ENCODE measurements around the gene RBM47. TPM values are rescaled to one million over a fixed set of nuclear protein-coding genes. Genes with fewer than 3 reads are reported as not detected.

The RBM47 gene
- total RNA-seq, 2 experiments from 2014 or later: 0.27 to 0.92 TPM

DNA sequence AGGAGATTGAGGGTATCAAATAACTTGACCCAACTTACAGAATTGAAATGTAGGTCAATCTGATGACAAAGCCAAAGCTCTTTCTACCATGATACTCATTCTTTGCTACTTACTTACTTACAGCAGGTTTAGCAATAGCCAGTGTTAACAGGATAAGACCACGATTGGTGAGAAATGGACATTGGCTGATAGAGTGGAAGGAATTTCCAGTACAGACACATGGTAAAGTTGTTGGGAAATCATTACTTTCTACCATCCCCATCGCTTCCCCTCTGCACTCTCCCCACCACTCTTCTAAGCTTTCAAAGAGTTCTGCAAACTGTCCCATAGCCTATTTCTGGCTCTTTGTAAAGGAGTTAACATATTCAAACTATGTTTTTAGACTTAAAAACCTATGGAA is 174.8 kb downstream of the RBM47 start:
- H3K27me3 Mint-ChIP-seq: no peaks in the 10 kb centered on the region
- H3K4me1 Mint-ChIP-seq (ENCODE audit: low read depth): peaks cover 15% of the 10 kb centered on the region
- no peaks in the 10 kb centered on the region for H3K9me3 Mint-ChIP-seq
- intact Hi-C loops (cut with DNase I, micrococcal nuclease): no loop called here
- H3K27ac ChIP-seq (ENCODE audit: low read depth in 1 of 2, low read length in 2 of 2): no peak overlapping the region
- CTCF ChIA-PET: interaction anchor here (1.4 kb wide), 1 partner anchor 10 kb away, joined by 3 read pairs; no protein-coding TSS in a partner anchor
- H3K4me3 ChIP-seq (ENCODE audit: low read length): no peak overlapping the region
- no peaks in the 10 kb centered on the region for H3K27me3 ChIP-seq (ENCODE audit: control insufficient read depth in 1 of 2, insufficient read depth in 2 of 2, low read length in 2 of 2)
- peaks cover 3% of the 10 kb centered on the region for H3K4me1 ChIP-seq (ENCODE audit: insufficient read depth, low read length)
- no peak overlapping the region for H3K27ac Mint-ChIP-seq
- no peaks in the 10 kb centered on the region for H3K36me3 Mint-ChIP-seq (ENCODE audit: low read depth)
- TF ChIP-seq, protein P1, sequence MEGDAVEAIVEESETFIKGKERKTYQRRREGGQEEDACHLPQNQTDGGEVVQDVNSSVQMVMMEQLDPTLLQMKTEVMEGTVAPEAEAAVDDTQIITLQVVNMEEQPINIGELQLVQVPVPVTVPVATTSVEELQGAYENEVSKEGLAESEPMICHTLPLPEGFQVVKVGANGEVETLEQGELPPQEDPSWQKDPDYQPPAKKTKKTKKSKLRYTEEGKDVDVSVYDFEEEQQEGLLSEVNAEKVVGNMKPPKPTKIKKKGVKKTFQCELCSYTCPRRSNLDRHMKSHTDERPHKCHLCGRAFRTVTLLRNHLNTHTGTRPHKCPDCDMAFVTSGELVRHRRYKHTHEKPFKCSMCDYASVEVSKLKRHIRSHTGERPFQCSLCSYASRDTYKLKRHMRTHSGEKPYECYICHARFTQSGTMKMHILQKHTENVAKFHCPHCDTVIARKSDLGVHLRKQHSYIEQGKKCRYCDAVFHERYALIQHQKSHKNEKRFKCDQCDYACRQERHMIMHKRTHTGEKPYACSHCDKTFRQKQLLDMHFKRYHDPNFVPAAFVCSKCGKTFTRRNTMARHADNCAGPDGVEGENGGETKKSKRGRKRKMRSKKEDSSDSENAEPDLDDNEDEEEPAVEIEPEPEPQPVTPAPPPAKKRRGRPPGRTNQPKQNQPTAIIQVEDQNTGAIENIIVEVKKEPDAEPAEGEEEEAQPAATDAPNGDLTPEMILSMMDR (IDR thresholded peaks at IDR 0.05): no peak
- POLR2A ChIA-PET: no interaction called here
- ATAC-seq (ENCODE audit: poor library complexity): no peak
- DNase-seq: no peak
- H3K4me3 Mint-ChIP-seq: no peak overlapping the region
- no peaks in the 10 kb centered on the region for H3K9me3 ChIP-seq (ENCODE audit: control insufficient read depth in 1 of 2, insufficient read depth in 1 of 2, low read length in 2 of 2)
- no peaks in the 10 kb centered on the region for H3K36me3 ChIP-seq (ENCODE audit: insufficient read depth, low read length)

DNA sequence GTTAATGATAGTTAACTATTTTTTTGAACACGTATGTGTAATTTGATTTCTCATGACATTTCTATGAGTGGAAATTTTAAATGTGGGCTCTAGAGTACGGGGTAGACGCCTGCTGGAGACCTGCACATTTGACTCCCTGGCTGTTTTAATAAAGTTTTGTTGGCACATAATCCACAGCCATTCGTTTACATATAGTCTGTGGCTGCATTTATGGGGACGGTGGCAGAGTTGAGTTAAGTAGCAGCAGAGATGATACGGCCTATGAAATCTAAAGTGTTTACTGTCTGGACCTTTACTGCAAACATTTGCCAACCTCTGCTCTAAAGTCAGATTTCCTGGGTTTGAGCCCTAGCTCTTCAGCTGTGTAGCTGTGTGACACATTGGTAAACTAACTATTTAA is 175.8 kb downstream of the RBM47 start:
- no peaks in the 10 kb centered on the region for H3K27me3 ChIP-seq (ENCODE audit: control insufficient read depth in 1 of 2, insufficient read depth in 2 of 2, low read length in 2 of 2)
- peaks cover 3% of the 10 kb centered on the region for H3K4me1 ChIP-seq (ENCODE audit: insufficient read depth, low read length)
- H3K27ac ChIP-seq (ENCODE audit: low read depth in 1 of 2, low read length in 2 of 2): no peak overlapping the region
- Mint-ChIP-seq H3K4me1 (ENCODE audit: low read depth) (peaks cover 15% of the 10 kb centered on the region), H3K27ac (no peak overlapping the region), H3K9me3 (no peaks in the 10 kb centered on the region), H3K27me3 (no peaks in the 10 kb centered on the region), H3K36me3 (ENCODE audit: low read depth) (no peaks in the 10 kb centered on the region), H3K4me3 (no peak overlapping the region)
- no peaks in the 10 kb centered on the region for H3K36me3 ChIP-seq (ENCODE audit: insufficient read depth, low read length)
- ChIA-PET POLR2A (no interaction called here), CTCF (no interaction called here)
- no peak overlapping the region for H3K4me3 ChIP-seq (ENCODE audit: low read length)
- no peak for ATAC-seq (ENCODE audit: poor library complexity)
- H3K9me3 ChIP-seq (ENCODE audit: control insufficient read depth in 1 of 2, insufficient read depth in 1 of 2, low read length in 2 of 2): no peaks in the 10 kb centered on the region
- TF ChIP-seq, protein P1 (IDR thresholded peaks at IDR 0.05): no peak
- intact Hi-C loops (cut with DNase I, micrococcal nuclease): no loop called here
- no peak for DNase-seq

GRCh38 chr4:40448875-40449274 is 180.8 kb downstream of the RBM47 start:
- Histone ChIP-seq H3K27ac (ENCODE audit: low read depth in 1 of 2, low read length in 2 of 2) (no peak overlapping the region), H3K9me3 (ENCODE audit: control insufficient read depth in 1 of 2, insufficient read depth in 1 of 2, low read length in 2 of 2) (no peaks in the 10 kb centered on the region), H3K36me3 (ENCODE audit: insufficient read depth, low read length) (no peaks in the 10 kb centered on the region), H3K4me3 (ENCODE audit: low read length) (no peak overlapping the region), H3K4me1 (ENCODE audit: insufficient read depth, low read length) (peaks cover 3% of the 10 kb centered on the region), H3K27me3 (ENCODE audit: control insufficient read depth in 1 of 2, insufficient read depth in 2 of 2, low read length in 2 of 2) (no peaks in the 10 kb centered on the region)
- H3K4me3 Mint-ChIP-seq: no peak overlapping the region
- TF ChIP-seq, protein P1 (IDR thresholded peaks at IDR 0.05): no peak
- H3K4me1 Mint-ChIP-seq (ENCODE audit: low read depth): peaks cover 15% of the 10 kb centered on the region
- ATAC-seq (ENCODE audit: poor library complexity) (no peak), DNase-seq (no peak)
- ChIA-PET POLR2A (no interaction called here), CTCF (no interaction called here)
- H3K27me3 Mint-ChIP-seq: no peaks in the 10 kb centered on the region
- H3K36me3 Mint-ChIP-seq (ENCODE audit: low read depth): no peaks in the 10 kb centered on the region
- H3K9me3 Mint-ChIP-seq: no peaks in the 10 kb centered on the region
- intact Hi-C loops (cut with DNase I, micrococcal nuclease): no loop called here
- H3K27ac Mint-ChIP-seq: no peak overlapping the region

All from CD4-positive, alpha-beta T cell (primary cell).